Activated B cell treated with CpG ODN at 0.5 μM for 24 hours (primary cell): ENCODE data around the gene CTAGE1. TPM values are rescaled to one million over a fixed set of nuclear protein-coding genes. Genes with fewer than 3 reads are reported as not detected.
"Not testable (repeated sequence)": the region's sequence is repeated elsewhere in the genome, so short reads cannot be mapped to it uniquely, and the experiment has no call there.

Experiments used
- ATAC-seq: fragments of 200-7000 bp; cut with Tn5 transposase; one replicate; pipeline ENCODE4 v1.10.0; 2021; ENCODE audit warnings: low read depth, mild to moderate bottlenecking, moderate library complexity
- CTCF ChIA-PET: fragments of 350-600 bp; sonication (Branson Sonifier 250); formaldehyde crosslinking; loops from one replicate; lab custom pipeline; 2021; ENCODE audit warnings: antibody characterized with exemption; lab: Charles Lee
- POLR2A ChIA-PET: fragments of 350-600 bp; sonication (Branson Sonifier 250); formaldehyde crosslinking; loops from one replicate; lab custom pipeline; 2021; ENCODE audit warnings: antibody characterized with exemption; lab: Charles Lee
- DNase-seq: peaks from one replicate; pipeline ENCODE4 v3.0.0; 2022
- H3K27ac Mint-ChIP-seq: one replicate; pipeline ENCODE4 v1.8.0; 2020; ENCODE audit warnings: mixed read lengths
- H3K27me3 Mint-ChIP-seq: one replicate; pipeline ENCODE4 v1.8.0; 2021; ENCODE audit warnings: mixed read lengths
- H3K36me3 Mint-ChIP-seq: one replicate; pipeline ENCODE4 v1.8.0; 2021; ENCODE audit warnings: low read depth, mixed read lengths
- H3K4me1 Mint-ChIP-seq: one replicate; pipeline ENCODE4 v1.8.0; 2021; ENCODE audit warnings: mixed read lengths
- H3K4me3 Mint-ChIP-seq: one replicate; pipeline ENCODE4 v1.8.0; 2020; ENCODE audit warnings: mild to moderate bottlenecking, mixed read lengths
- H3K9me3 Mint-ChIP-seq: one replicate; pipeline ENCODE4 v1.8.0; 2020; ENCODE audit warnings: mixed read lengths
- CTCF ChIP-seq: fragments of 200-600 bp; IDR thresholded peaks from one replicate; pipeline ENCODE4 v1.8.0; 2022; ENCODE audit warnings: antibody characterized with exemption, mild to moderate bottlenecking
- intact Hi-C: fragments of 100-400 bp; cut with micrococcal nuclease; formaldehyde crosslinking; loops from one replicate; pipeline ENCODE4 v1.15.1; 2024
- total RNA-seq: library from RNA; stranded (reverse); gene quantifications from 2 replicates; pipeline ENCODE4 v1.2.3, GENCODE V29; 2022

CTAGE1 gene
- total RNA-seq, 1 donor from 2014 or later = not detected

GRCh38 chr18:22453315-22453714 lies 35.6 kb upstream of the CTAGE1 start:
- Mint-ChIP-seq H3K4me3 (no peak overlapping the region), H3K4me1 (no peaks in the 10 kb centered on the region), H3K9me3 (peaks cover 16% of the 10 kb centered on the region), H3K36me3 (no peaks in the 10 kb centered on the region), H3K27me3 (no peaks in the 10 kb centered on the region), H3K27ac (no peak overlapping the region)
- TF ChIP-seq CTCF = no peak
- CTCF ChIA-PET = no interaction called here
- DNase-seq (no peak), ATAC-seq (no peak)
- intact Hi-C loops = no loop called here
- POLR2A ChIA-PET = no interaction called here

GRCh38 chr18:22452226-22452668 lies 34.5 kb upstream of the CTAGE1 start:
- Mint-ChIP-seq H3K27ac (no peak overlapping the region), H3K4me3 (no peak overlapping the region)
- intact Hi-C loops = no loop called here

GRCh38 chr18:22451796-22452195 lies 34.1 kb upstream of the CTAGE1 start:
- intact Hi-C loops = no loop called here
- POLR2A ChIA-PET = no interaction called here
- DNase-seq = no peak
- TF ChIP-seq CTCF = no peak
- no peak for ATAC-seq
- Mint-ChIP-seq H3K27me3 (no peaks in the 10 kb centered on the region), H3K4me1 (no peaks in the 10 kb centered on the region), H3K9me3 (peaks cover 16% of the 10 kb centered on the region), H3K36me3 (no peaks in the 10 kb centered on the region), H3K27ac (no peak overlapping the region), H3K4me3 (no peak overlapping the region)
- CTCF ChIA-PET = no interaction called here

More at GRCh38 chr18:22452226-22452668, 34.5 kb upstream of the CTAGE1 start:
- Mint-ChIP-seq H3K27me3 (no peaks in the 10 kb centered on the region), H3K4me1 (no peaks in the 10 kb centered on the region), H3K9me3 (peaks cover 16% of the 10 kb centered on the region), H3K36me3 (no peaks in the 10 kb centered on the region)
- ATAC-seq = no peak
- no peak for TF ChIP-seq CTCF
- CTCF ChIA-PET = no interaction called here
- DNase-seq = no peak
- POLR2A ChIA-PET = no interaction called here

GRCh38 chr18:22450766-22451165 lies 33.1 kb upstream of the CTAGE1 start:
- H3K4me3 Mint-ChIP-seq, H3K4me1 Mint-ChIP-seq, ATAC-seq, CTCF ChIA-PET, H3K27ac Mint-ChIP-seq, DNase-seq, H3K27me3 Mint-ChIP-seq, H3K36me3 Mint-ChIP-seq, POLR2A ChIA-PET, intact Hi-C loops: not testable (repeated sequence)
- peaks cover 16% of the 10 kb centered on the region for H3K9me3 Mint-ChIP-seq

GRCh38 chr18:22450318-22450717 lies 32.6 kb upstream of the CTAGE1 start:
- intact Hi-C loops, DNase-seq, H3K36me3 Mint-ChIP-seq, POLR2A ChIA-PET, H3K4me3 Mint-ChIP-seq, H3K27me3 Mint-ChIP-seq, H3K4me1 Mint-ChIP-seq, CTCF ChIA-PET, ATAC-seq, H3K27ac Mint-ChIP-seq: not testable (repeated sequence)
- H3K9me3 Mint-ChIP-seq = peaks cover 16% of the 10 kb centered on the region

GRCh38 chr18:22449753-22450152 lies 32.0 kb upstream of the CTAGE1 start:
- H3K4me1 Mint-ChIP-seq, H3K27me3 Mint-ChIP-seq, H3K36me3 Mint-ChIP-seq, POLR2A ChIA-PET, H3K4me3 Mint-ChIP-seq, H3K27ac Mint-ChIP-seq, intact Hi-C loops, ATAC-seq, DNase-seq, CTCF ChIA-PET: not testable (repeated sequence)
- H3K9me3 Mint-ChIP-seq = peaks cover 16% of the 10 kb centered on the region

- no peaks in the 10 kb centered on the region for H3K36me3 Mint-ChIP-seq
- ChIA-PET POLR2A (no interaction called here), CTCF (no interaction called here)
- intact Hi-C loops = no loop called here
- H3K27ac Mint-ChIP-seq = no peak overlapping the region
- DNase-seq = no peak
- H3K27me3 Mint-ChIP-seq = no peaks in the 10 kb centered on the region
- no peaks in the 10 kb centered on the region for H3K4me1 Mint-ChIP-seq
- no peak for ATAC-seq
- H3K4me3 Mint-ChIP-seq = no peak overlapping the region
- H3K9me3 Mint-ChIP-seq = peaks cover 16% of the 10 kb centered on the region
- TF ChIP-seq CTCF = no peak
Observed at GRCh38 chr18:22448238-22448637, 30.5 kb upstream of the CTAGE1 start.
